Fibroblast of pulmonary artery (primary cell): ENCODE results near the gene VSTM4.

Source experiments
- DNase-seq: peaks from one replicate; pipeline ENCODE4 v3.0.0-alpha.2; 2010; ENCODE audit warnings: low read depth
- H3K4me3 ChIP-seq: replicated peaks from 2 replicates; pipeline ENCODE4 v1.5.1; 2011; ENCODE audit warnings: low read depth, mild to moderate bottlenecking, control low read depth, low read length, moderate library complexity
- TF ChIP-seq, protein P1 (sequence below): IDR thresholded peaks from 2 replicates; pipeline ENCODE4 v1.5.1; 2011; ENCODE audit warnings: mild to moderate bottlenecking, control low read depth, low read length, inconsistent platforms; ENCODE audit errors: missing control alignments

VSTM4 gene

DNA sequence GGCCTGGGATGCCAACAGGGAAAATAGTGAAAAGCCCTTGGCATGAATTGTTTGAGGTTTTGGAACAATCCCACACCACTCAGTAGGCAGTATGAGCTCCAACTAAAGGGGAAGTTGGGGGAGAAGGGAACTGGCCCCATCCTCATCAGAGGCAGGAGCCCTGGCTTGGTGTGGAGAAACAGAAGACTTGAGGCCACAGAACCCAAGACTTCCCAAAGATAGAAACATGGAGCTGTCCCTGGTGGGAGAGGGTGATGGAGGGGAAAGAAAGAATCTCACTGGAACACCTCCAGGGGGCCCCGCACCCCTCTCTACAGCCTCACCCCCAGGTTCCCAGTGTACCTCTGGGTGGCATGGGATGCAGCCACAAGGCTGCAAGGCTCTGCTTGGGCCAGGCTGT lies 85.7 kb downstream of the VSTM4 start:
- H3K4me3 ChIP-seq: no peak overlapping the region
- TF ChIP-seq, protein P1, sequence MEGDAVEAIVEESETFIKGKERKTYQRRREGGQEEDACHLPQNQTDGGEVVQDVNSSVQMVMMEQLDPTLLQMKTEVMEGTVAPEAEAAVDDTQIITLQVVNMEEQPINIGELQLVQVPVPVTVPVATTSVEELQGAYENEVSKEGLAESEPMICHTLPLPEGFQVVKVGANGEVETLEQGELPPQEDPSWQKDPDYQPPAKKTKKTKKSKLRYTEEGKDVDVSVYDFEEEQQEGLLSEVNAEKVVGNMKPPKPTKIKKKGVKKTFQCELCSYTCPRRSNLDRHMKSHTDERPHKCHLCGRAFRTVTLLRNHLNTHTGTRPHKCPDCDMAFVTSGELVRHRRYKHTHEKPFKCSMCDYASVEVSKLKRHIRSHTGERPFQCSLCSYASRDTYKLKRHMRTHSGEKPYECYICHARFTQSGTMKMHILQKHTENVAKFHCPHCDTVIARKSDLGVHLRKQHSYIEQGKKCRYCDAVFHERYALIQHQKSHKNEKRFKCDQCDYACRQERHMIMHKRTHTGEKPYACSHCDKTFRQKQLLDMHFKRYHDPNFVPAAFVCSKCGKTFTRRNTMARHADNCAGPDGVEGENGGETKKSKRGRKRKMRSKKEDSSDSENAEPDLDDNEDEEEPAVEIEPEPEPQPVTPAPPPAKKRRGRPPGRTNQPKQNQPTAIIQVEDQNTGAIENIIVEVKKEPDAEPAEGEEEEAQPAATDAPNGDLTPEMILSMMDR: no peak
- DNase-seq: no peak

DNA sequence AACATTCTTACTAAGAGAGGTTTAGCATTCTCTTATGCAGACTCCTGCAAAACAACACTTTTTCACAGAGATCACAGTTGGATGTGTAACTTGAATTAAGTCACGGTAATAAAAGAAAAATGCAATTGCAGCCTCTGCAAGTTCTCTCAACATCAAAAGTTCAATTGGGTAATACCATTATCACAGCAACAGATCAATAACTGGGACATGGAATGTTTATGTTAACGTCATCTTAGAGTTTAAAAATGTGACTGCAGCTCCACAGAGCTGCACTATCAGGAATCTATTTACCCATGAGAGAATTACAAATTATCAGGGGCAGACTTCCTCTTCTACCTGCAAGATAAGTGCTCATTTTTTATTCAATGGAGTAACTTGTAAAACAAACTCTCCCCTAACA lies 86.7 kb downstream of the VSTM4 start:
- no peak for DNase-seq
- no peak overlapping the region for H3K4me3 ChIP-seq
- TF ChIP-seq, protein P1: no peak

DNA sequence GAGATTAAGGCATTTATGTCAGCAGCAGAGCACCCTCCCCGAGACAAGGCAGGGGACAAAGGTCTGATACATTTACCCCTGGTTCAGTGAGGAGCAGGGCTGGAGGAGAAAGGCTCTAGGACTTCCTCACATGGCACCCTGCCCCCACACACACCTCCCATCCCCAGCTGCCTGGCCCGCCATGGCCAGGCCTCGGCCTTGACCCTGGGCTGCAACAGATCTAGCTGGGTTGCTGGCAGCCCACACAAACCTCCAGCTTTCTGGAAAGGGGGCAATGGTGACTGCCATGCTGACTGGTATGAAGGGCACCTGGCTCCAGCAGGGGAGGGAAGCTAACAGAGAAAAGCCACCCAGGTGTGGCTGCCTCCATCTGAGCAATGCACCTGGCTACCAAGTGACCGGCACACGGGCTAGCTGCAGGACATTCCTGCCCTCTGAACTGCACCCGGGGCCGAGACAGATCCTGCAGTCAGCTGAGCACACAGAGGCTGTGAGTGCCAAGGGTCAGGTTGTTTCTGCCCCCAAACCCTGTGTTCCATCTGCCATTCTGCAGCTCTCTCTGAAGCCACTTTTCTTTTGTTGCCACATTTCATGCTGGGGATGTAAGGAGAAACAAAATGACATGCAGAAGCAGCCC lies 89.9 kb downstream of the VSTM4 start:
- no peak for DNase-seq
- TF ChIP-seq, protein P1: no peak
- H3K4me3 ChIP-seq: no peak overlapping the region

DNA sequence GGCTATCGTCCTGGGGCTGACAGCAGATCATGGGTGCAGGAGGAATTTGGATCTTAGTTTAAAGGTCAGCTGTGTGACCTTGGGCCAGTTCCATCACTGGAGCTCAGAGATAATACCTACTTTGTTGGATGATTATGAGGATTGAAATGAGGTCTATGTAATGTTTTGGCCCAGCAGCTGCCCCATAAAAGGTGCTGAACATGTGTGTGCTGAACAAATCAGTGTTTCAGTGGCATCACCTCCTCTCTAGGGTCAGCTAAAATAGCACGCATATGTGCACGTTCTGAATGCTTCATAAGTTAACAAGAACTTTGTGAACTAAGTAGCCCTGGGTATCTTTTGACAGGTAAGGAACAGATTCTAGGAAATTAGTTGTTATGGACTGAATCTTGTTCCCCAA lies 90.8 kb downstream of the VSTM4 start:
- H3K4me3 ChIP-seq: no peak overlapping the region
- DNase-seq: no peak
- TF ChIP-seq, protein P1: no peak

- no peak overlapping the region for H3K4me3 ChIP-seq
- DNase-seq: peak; percentile 10
- TF ChIP-seq, protein P1: no peak
These were observed 91.6 kb downstream of the VSTM4 start for GRCh38 chr10:49023752-49024151.

DNA sequence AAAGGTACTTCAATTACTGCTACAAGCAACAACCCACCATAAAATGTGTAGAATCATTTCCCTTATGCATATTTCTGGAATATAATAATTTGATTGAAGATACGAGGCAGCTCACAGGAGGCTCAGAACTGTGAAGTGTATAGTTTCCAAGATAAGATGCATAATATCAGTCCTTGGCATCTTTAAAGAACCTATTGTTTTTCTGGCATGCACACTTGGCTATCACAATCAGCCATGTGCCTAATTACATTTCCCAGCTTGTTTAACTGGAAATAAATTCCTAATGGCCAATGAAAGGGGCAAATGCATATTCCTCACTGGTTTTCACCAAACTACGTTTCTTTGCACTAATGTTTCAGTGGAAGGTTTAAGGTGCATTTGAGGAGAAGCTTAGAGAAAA lies 92.3 kb downstream of the VSTM4 start:
- H3K4me3 ChIP-seq: no peak overlapping the region
- TF ChIP-seq, protein P1: no peak
- DNase-seq: no peak

- DNase-seq: no peak
- H3K4me3 ChIP-seq: no peak overlapping the region
- TF ChIP-seq, protein P1: no peak
These were observed 93.6 kb downstream of the VSTM4 start for GRCh38 chr10:49021685-49022084.
